GM12874 (cell line): ENCODE results near the gene CROCC2.

Experiments
- TF ChIP-seq, protein P1 (sequence below): IDR thresholded peaks from 2 replicates; pipeline ENCODE4 v1.5.1; 2011; ENCODE audit warnings: low read depth, mild to moderate bottlenecking, control low read depth, low read length, moderate library complexity; ENCODE audit not compliant: insufficient read depth

Gene CROCC2

DNA sequence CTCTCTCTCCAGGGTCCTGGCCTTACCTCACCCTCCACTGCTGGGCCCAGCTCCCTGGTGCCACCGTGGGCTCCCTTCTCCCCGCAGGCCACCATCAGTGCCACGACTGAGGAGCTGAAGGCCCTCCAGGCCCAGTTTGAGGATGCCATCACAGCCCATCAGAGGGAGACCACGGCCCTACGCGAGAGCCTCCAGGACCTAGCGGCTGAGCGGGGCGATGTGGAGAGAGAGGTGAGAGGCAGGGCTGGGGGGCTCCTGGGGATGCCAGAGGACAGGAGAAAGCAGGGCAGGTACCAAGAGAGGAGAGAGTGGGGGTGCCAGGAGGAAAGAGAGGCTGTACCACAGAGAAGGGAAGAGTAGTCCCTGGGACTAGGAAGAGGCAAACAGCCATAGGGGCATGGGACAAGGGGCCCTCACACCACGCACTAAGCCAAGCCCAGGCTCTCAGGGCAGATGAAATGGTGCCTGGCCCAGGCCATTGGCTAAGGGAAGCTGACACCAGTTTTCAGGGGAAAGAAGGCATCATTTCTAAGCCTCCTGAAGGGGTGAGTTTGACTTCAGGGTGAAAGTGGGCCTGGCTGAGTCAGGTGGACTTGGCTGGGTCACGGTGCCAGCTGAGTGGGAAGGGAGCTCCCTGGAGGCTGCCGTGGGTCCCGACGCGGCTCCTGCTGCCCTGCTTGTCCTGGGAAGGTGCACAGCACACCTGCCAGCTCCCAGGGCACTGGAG lies 53.2 kb downstream of the CROCC2 start:
- TF ChIP-seq, protein P1, sequence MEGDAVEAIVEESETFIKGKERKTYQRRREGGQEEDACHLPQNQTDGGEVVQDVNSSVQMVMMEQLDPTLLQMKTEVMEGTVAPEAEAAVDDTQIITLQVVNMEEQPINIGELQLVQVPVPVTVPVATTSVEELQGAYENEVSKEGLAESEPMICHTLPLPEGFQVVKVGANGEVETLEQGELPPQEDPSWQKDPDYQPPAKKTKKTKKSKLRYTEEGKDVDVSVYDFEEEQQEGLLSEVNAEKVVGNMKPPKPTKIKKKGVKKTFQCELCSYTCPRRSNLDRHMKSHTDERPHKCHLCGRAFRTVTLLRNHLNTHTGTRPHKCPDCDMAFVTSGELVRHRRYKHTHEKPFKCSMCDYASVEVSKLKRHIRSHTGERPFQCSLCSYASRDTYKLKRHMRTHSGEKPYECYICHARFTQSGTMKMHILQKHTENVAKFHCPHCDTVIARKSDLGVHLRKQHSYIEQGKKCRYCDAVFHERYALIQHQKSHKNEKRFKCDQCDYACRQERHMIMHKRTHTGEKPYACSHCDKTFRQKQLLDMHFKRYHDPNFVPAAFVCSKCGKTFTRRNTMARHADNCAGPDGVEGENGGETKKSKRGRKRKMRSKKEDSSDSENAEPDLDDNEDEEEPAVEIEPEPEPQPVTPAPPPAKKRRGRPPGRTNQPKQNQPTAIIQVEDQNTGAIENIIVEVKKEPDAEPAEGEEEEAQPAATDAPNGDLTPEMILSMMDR: no peak

DNA sequence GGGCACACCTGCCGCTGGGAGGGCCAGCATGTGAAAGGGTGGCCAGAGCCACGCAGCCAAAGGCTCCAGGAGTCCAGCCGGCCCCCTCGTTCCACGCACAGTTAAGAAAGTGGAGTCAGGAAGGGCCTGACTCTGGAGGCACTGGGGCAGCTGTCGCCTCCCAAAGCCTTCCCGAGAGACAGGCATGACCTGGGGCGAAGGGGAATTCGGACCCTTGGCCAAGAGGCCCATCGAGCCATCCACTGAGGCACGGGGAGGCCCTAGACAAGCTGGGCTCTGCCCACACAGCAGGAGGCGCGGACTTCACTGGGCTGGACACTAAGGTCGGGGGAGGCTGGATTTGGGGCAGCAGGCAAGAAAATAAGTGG lies 53.8 kb downstream of the CROCC2 start:
- TF ChIP-seq, protein P1: no peak

DNA sequence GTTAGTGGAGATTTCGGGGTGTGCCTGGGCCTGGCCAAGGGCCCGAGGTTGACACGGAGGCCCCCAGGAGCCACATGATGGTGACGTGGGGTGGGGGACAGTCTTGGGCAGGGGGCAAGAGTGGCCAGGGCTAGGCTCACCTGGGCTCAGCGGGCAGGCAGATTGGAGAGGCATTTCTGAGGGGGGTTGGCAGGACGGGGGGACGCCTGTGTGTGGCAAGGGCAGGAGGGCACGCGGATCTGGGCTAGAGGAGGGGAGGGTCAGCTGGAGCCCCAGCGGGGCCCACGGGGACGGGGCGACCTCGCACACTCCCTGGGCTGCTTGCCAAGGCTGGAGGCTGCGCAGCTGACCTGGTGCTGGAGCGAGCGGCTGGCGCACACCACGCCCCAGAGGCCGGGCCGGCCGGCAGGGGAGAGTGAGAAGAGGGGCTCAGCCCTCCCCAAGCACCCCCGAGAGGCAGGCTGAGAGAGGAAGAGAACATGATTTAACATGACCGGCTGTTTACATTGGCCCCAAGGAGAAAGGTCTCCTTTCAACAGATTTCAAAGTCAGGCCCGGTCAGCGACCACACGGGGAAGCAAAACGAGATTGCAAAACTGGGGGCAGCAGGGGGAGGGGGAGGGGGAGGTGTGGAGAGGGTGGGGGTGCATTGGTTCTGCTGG lies 54.3 kb downstream of the CROCC2 start:
- TF ChIP-seq, protein P1: no peak

DNA sequence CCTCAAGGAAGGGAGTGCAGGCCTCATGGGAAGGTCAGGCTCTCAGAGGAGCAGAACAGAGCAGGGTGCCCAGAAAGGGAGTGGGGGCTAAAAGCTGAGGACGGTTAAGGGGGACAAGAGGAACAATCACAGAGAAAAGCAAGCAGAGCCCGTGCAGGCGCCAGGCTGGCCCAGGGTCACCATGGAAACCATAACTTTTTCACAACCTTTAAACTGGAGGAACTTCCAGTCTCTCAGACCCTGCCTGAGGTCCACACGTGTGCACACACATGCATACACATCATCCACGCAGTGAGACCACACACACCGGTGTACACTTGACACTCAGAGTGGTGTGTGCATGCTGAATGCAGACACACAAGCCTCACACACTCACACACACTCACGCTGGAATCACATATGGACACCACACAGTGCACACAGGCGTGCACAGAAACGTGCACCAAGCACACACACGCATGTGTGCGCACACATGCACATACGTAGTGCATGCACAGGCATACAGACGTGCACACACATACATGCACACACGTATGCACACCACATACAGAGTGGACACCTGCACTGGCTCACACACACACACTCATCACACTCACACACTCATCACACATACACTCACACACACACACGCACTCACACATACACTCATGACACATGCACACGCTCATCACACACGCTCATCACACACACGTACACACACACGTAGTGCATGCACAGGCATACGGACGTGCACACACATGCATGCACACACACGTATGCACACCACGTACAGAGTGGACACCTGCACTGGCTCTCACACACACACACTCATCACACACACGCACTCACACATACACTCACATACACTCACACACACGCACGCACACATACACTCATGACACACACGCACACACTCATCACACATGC lies 55.1 kb downstream of the CROCC2 start:
- TF ChIP-seq, protein P1: no peak

DNA sequence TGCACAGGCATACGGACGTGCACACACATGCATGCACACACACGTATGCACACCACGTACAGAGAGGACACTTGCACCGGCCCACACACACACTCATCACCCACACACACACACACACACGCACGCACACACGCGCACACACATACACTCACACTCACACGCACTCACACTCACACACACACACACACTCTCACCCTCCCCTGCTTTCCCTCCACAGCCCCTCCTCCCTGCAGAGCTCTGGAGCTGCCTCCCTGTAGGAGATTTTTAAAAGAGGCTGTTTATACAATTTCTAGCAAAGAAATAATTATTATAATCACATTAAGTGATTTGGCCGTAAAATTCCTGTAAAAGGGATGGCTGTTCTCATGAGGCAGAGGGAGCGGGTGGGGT lies 55.8 kb downstream of the CROCC2 start:
- TF ChIP-seq, protein P1: no peak

DNA sequence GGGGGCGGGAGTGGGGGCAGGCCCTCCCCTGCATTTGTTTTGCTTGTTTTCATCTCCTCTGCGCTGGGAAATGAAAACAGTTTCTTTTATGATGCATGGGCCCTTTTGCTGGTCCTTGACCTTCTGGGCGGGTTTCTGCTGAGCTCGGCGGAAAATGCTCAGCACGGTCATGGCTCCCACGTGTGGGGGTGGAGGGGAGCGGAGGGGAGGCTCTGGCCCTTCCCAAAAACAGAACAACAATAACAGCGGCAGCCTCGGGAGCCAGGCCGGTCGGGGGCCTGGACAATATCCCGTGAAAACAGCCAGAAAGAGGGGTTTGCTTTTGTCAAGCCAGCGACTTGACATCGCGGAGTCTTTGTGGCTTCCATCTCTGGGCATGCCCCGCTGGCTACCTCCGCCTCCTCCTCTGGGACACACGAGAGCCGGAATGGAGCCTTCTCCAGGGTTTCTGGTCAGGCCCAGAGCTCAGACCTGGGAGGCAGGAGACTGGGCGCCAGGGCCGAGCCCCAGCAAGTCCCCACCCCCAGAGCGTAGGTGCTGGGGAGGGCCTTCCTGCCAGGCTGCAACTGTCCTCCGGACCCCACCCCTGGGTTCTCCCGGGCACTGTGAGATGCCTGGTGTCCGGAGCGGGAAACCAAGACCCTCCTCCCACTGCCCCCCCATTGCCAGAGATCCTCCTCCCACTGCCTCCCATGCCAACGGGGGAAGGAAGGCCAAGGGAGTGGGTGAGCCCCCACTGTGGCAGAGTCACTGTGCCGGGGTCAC lies 56.3 kb downstream of the CROCC2 start:
- TF ChIP-seq, protein P1: no peak
